ENCODE results near the gene PPP4R1.

DNA sequence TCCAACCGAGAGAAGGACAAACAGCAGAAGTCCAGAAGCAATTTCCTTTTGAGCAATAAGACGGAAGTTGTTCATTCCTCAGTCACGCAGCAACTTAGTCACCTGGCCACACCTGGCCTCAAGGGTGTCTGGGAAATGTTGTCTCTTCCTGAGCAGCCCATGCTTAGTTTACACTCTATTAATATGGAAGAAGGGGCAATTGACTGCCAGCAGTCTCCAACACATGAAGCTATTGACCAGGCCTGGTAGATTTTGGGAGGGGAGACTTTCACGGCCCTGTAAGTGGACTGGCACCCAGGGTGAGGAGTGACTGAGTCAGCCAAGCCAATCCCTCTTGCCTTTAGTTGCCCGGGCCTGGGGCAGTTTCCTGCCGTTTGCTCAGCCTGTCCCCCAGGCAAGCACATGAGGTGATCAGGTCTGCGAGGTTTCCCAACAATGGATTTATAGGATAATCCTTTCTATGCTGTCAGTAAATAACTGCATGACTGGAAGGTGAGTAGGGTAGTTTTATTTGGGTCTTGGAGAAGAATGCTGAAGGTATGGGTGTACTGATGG, 43.8 kb upstream of the PPP4R1 start:
- TF ChIP-seq YY1 (IDR thresholded peaks at IDR 0.05; ENCODE audit: insufficient read depth, insufficient read length) (no peak), SUZ12 (IDR thresholded peaks at IDR 0.05; ENCODE audit: extremely low read depth, insufficient read depth, insufficient read length) (no peak), ZNF274 (IDR thresholded peaks at IDR 0.05; ENCODE audit: low read depth, low read length) (no peak)
